GM12878 (cell line): ENCODE data around the gene HMOX2.

Experiments
- CHD1 ChIP-seq: IDR thresholded peaks from 2 replicates; pipeline ENCODE4 v1.6.1; 2012; ENCODE audit warnings: low read depth, low read length, improper control_type of control experiment
- EGR1 ChIP-seq, 2 experiments: IDR thresholded peaks; 1 replicate in 1 of 2; 2 replicates in 1 of 2; pipeline ENCODE4 v1.6.1; 2011 to 2012; ENCODE audit warnings: low read depth in 2 of 2, low read length in 2 of 2, borderline replicate concordance in 1 of 2, mild to moderate bottlenecking in 1 of 2, moderate library complexity in 1 of 2
- EZH2 ChIP-seq: IDR thresholded peaks from 2 replicates; pipeline ENCODE4 v1.6.1; 2012; ENCODE audit warnings: low read depth, mild to moderate bottlenecking, control low read depth, inconsistent platforms, low read length, borderline replicate concordance; ENCODE audit not compliant: control insufficient read depth
- HDAC2 ChIP-seq: fragments of 200-600 bp; sonication (generic); IDR thresholded peaks from 2 replicates; pipeline ENCODE4 v1.6.1; 2017
- IRF5 ChIP-seq: fragments of 450-650 bp; IDR thresholded peaks from 2 replicates; pipeline ENCODE4 v1.6.1; 2017; ENCODE audit warnings: borderline replicate concordance
- MTA2 ChIP-seq: fragments of 450-650 bp; IDR thresholded peaks from 2 replicates; pipeline ENCODE4 v1.6.1; 2016; ENCODE audit warnings: low read depth, mild to moderate bottlenecking, moderate library complexity
- POLR2AphosphoS5 ChIP-seq: IDR thresholded peaks from 2 replicates; pipeline ENCODE4 v1.6.1; 2011; ENCODE audit warnings: mild to moderate bottlenecking, low read length, inconsistent platforms
- RAD21 ChIP-seq: IDR thresholded peaks from 2 replicates; pipeline ENCODE4 v1.6.1; 2011; ENCODE audit warnings: mild to moderate bottlenecking, low read depth, low read length, moderate library complexity; ENCODE audit not compliant: insufficient read depth
- SREBF1 ChIP-seq: IDR thresholded peaks from 2 replicates; pipeline ENCODE4 v1.6.1; 2012; ENCODE audit warnings: mild to moderate bottlenecking, low read length
- SUZ12 ChIP-seq: fragments of 200-600 bp; sonication (generic); IDR thresholded peaks from one replicate; pipeline ENCODE4 v1.6.1; 2018; ENCODE audit warnings: antibody characterized with exemption, mild to moderate bottlenecking; ENCODE audit not compliant: unreplicated experiment
- TAF1 ChIP-seq: IDR thresholded peaks from 2 replicates; pipeline ENCODE4 v1.6.1; 2011; ENCODE audit warnings: mild to moderate bottlenecking, low read depth, low read length, borderline replicate concordance
- TCF12 ChIP-seq: IDR thresholded peaks from 2 replicates; pipeline ENCODE4 v1.6.1; 2011; ENCODE audit warnings: low read depth, mild to moderate bottlenecking, low read length
- ZSCAN29 ChIP-seq: fragments of 450-650 bp; IDR thresholded peaks from 2 replicates; pipeline ENCODE4 v1.6.1; 2017; ENCODE audit warnings: mild to moderate bottlenecking, moderate library complexity
- TF ChIP-seq, protein P1 (sequence below), 3 experiments: IDR thresholded peaks in 2 of 3; conservative IDR thresholded peaks in 1 of 3; 2 replicates each; pipeline ENCODE4 v1.5.1; 2011; ENCODE audit warnings: low read depth in 3 of 3, low read length in 3 of 3, mild to moderate bottlenecking in 3 of 3, control low read depth in 2 of 3, moderate library complexity in 2 of 3, inconsistent platforms in 1 of 3, mixed read lengths in 1 of 3; ENCODE audit not compliant: control insufficient read depth in 2 of 3, insufficient read depth in 1 of 3; ENCODE audit errors: extremely low read depth in 1 of 3

DNA sequence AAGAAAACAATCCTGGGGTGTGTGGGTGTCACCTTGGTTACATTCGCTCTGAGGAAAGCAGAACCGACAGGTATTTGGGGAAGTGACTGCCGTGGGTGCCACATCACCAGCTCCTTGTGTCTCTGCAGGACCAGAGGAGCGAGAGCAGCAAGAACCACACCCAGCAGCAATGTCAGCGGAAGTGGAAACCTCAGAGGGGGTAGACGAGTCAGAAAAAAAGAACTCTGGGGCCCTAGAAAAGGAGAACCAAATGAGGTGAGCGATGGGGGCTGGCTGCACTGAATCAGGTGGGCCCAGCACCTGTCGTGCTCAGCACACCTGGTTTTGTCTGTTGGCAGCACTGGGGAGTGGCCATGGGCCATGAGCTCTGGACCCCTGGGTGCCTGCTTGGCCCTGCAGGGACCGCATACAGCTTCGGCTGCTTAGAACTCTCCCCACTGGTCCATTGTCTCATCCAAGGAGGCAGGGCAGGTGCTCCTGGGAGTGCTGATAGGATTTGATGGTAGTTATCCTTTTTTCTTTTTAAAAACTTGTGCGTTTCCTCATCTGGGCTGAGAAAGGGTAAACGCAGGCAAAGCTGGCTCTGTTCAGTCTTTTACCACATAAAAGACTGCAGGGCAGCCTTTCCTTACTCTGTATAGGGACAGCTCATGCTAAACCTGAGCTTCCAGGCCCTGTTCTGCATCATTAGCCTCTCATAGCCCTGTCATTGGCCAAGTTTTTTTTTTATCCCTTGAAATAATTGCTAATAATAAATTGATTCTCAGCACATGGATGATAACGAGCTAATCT, 29.4 kb downstream of the HMOX2 start:
- TF ChIP-seq, protein P1, sequence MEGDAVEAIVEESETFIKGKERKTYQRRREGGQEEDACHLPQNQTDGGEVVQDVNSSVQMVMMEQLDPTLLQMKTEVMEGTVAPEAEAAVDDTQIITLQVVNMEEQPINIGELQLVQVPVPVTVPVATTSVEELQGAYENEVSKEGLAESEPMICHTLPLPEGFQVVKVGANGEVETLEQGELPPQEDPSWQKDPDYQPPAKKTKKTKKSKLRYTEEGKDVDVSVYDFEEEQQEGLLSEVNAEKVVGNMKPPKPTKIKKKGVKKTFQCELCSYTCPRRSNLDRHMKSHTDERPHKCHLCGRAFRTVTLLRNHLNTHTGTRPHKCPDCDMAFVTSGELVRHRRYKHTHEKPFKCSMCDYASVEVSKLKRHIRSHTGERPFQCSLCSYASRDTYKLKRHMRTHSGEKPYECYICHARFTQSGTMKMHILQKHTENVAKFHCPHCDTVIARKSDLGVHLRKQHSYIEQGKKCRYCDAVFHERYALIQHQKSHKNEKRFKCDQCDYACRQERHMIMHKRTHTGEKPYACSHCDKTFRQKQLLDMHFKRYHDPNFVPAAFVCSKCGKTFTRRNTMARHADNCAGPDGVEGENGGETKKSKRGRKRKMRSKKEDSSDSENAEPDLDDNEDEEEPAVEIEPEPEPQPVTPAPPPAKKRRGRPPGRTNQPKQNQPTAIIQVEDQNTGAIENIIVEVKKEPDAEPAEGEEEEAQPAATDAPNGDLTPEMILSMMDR (IDR thresholded peaks at IDR 0.05 in 2 of 3, conservative IDR thresholded peaks at IDR 0.05 in 1 of 3; ENCODE audit: control insufficient read depth in 2 of 3, extremely low read depth in 1 of 3, insufficient read depth in 1 of 3, low read depth in 3 of 3, low read length in 3 of 3), result no peak
- TF ChIP-seq SREBF1 (no peak), CHD1 (no peak), RAD21 (0 out of 2 replicates have a peak, but pooled peaks have one; percentile 7), SUZ12 (no peak), ZSCAN29 (no peak), HDAC2 (no peak), POLR2AphosphoS5 (no peak), IRF5 (no peak), EZH2 (no peak), TCF12 (no peak), MTA2 (no peak), TAF1 (no peak), EGR1 (IDR thresholded peaks at IDR 0.05; ENCODE audit: borderline replicate concordance in 1 of 2, low read depth in 2 of 2, low read length in 2 of 2) (no peak)
